GM18868 (cell line): ENCODE results near the gene AHNAK2.
A peak's percentile ranks its signal among the peaks of the same experiment; 100 is the strongest.
"Not testable (repeated sequence)": the region's sequence is repeated elsewhere in the genome, so short reads cannot be mapped to it uniquely, and the experiment has no call there.

Experiments
- ATAC-seq: cut with Tn5 transposase; IDR thresholded peaks from one replicate; pipeline ENCODE4 v1.9.1; 2021; ENCODE audit warnings: mild to moderate bottlenecking, moderate library complexity; ENCODE audit not compliant: unreplicated experiment

AHNAK2 gene

DNA sequence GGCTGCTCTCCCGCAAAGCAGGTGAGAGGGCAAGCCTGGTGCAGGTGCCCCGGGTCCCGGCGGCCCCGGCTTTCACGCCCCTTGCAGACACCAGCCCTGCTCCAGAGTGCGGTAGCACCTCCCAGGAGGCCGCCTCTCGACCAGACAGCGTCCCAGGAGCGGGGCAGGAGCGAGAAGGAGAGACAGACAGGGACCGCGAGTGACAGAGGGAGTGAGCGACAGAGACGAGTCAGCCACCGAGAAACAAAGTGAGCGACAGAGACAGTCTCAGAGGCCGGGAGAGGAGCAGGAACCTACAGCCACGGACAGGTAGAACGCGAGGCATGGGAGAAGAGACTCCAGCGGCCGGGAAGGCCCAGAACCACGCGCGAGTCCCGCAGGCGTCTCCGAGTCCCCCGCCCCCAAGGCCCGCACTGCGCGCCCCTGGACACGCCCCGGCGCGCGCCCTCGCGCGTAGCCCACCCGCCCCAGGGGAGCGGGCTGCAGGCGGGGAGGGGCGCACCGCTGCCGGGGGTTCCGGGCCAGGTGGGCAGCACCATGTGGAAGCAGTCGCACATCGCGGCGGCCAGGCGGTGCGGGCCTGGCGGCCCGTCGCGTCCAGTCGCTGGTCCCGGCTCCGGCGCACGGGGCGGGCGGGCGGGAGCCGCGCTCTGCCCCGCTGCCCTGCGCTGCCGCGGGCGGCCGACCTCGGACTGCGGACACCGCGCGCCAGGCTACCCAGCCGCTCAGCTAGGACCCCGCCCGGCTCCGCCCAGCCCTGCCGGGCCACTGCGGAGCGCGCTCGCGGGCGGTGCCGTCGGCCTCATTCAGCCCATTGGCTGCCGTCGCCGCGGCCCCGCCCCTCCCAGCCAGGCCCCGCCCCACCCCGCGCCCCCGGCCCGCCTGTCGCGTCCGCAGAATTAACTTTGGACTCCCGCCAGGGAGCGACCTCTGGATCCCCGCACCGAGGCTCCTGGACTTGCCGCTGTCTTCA is at the start of gene AHNAK2:
TSS of gene AHNAK2 (minus strand) at position 694 of the 973 bp plus-strand sequence. CDS start at position 557, 137 bp downstream.
- no peak for ATAC-seq

DNA sequence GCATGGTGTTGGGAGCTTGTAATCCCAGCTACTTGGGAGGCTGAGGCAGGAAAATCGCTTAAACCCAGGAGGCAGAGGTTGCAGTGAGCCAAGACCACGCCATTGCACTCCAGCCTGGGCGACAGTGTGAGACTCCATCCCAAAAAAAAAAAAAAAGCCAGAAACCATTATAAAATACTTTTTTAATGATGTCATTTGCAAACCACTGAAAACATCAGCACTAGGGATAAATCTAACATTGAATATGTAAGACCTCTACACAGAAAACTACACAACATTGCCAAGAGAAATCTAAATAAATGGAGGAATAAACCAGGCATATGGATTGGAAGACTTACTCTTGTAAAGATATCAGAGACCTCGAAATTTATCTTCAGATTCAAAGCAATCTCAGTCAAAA is 49.5 kb upstream of the AHNAK2 start:
- ATAC-seq, result not testable (repeated sequence)

DNA sequence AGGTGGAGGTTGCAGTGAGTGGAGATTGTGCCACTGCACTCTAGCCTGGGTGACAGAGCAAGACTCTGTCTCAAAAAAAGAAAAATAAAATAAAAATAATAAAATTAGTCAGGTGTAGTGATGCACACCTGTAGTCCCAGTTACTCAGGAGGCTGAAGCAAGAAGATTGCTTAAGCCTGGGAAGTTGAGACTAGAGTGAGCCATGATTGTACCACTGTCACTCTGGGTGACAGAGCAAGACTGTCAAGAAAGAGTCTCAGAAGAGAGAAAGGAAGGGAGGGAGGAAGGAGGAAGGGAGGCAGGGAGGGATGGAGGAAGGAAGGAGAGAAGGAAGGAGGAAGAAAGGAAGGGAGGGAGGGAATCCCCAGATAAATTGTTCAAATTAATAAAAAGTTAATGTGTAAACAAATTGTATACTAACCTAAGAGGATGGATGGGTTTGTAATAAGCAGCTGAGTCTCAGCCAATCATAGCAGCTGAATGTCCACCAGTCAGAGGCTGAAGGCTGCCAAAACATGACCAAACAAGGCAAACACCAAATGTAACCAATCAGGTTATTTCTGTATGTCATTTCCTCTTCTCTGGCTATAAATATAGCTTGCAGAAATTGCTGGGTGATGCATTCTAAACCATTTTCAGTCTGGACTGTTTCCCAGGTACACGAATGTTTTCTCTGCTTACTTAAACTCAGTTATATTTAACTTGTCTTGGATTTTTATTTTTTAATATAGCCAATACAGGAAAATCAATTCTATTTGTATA is 48.8 kb upstream of the AHNAK2 start:
- no peak for ATAC-seq

DNA sequence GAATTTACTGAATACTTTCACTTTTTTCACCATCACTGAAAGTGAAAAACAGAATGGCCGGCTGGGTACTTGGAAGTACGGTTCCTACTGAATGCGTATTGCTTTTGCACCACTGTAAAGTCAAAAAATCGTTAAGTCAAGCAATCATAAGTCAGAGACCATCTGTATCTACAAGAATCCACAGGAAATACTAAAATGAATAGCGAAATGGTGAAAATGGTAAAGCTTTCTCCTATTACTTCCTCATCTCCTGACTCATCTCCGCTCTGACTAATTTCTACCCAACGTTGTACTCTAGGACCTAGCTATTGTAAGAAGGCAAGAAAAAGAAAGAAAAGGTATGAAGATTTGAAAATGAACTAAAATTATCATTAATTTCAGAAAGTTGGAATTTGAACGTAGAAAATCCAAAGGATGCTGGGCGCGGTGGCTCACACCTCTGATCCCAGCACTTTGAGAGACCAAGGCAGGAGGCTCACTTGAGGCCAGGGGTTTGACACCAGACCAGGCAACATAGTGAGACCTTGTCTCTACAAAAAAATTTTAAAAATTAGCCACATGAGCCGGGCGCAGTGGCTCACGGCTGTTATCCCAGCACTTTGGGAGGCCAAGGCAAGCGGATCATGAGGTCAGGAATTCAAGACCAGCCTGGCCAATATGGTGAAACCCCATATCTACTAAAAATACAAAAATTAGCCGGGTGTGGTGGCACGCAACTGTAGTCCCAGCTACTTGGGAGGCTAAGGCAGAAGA is 48.0 kb upstream of the AHNAK2 start:
- ATAC-seq, result no peak

DNA sequence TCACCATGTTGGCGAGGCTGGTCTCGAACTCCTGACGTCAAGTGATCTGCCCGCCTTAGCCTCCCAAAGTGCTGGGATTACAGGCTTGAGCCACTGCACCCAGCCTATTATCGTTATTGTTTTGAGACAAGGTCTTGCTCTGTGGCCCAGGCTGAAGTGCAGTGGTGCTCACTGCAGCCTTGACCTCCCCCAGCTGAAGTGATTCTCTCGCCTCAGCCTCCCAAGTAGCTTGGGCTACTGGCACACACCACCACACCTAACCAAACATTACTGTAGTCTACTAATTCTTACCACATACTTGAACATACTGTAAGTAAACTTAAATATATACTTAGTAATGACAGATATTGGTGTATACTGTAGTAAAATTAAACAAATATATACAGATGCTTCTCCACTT is 47.3 kb upstream of the AHNAK2 start:
- no peak for ATAC-seq

DNA sequence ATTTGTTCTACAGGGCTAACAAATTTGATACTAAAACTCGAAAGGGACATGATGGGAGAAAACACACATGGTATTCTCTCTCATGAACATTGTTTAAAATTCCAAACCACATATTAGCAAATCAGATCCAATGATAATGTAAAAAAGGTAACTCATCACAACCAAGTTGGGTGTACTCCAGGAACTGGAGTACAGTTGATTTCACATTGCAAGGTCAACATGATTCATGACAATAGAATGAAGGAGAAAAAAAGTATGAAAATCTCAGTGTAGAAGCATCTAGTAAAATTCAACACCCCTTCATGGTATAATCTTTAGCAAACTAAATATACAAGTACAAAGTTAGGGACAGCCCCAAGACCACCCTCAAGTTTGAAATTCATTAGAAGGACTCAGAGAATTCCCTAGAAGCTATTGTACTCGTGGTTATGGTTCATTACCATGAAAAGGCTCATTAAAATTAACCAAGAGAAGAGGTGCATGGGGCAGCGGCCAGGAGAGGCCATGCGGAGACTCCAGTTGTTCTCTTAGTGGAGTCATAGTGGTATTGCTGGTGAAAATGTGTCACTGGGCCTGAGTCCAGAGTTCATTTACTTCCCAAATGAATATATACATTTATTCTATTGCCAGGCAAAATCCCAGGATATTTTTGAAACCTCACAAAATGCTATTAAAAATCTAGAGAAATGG is 45.8 kb upstream of the AHNAK2 start:
- ATAC-seq, result no peak

DNA sequence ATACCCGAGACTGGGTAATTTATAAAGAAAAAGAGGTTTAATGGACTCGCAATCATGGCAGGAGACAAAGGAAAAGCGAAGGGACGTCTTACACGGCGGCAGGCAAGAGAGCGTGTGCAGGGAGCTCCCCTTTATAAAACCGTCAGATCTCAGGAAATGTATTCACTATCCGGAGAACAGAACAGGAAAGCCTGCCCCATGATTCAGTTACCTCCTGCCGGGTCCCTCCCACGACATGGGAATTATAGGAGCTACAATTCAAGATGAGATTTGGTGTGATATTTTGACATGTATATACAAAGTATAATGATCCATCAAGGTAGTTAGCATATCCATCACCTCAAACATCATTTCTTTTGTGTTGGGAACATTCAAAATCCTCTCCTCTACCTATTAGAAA is 45.0 kb upstream of the AHNAK2 start:
- no peak for ATAC-seq

DNA sequence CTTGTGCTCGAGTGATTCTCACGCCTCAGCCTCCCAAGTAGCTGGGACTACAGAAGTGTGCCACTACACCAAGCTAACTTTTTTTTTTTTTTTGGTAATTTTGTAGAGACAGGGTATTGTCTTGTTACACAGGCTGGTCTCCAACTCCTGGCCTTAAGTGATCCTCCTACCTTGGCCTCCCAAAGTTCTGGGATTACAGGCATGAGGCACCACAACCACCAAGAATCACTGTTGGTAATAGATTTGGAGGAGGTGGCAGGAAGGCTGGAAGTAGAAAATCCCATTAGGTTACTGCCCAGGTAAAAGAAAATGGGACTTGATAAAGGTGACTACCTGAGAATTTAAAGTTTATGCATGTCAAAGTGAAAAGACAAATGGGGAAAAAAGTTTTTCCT is 44.1 kb upstream of the AHNAK2 start:
- no peak for ATAC-seq

DNA sequence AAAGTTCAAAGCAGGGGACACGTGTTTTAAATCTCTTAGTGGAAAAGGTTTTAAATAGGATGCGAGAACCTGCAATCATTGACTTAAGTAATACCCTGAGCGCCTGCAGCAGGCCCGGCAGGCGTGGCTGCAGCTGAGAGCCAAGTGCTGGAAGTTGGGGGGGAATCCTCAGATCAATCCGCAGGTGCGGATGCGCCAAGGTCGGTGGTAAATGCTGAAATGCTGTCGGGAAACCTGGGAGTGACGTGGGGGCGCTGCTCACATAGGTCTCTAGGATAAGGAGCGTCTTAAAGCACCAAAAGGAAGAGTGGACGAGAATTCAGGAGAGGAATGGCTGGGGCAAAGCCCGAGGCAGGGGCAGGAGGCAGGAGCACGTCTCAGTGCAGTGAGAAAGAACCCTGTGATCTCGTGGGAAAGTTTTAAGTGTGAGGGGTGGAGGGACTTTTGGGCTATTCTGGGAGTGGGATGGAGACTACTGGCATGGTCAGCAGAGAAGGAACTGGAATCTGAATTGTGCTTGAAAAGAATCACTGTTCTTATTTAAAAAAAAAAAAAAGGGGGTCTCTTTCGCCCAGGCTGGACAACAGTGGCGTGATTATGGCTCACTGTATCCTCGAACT is 43.6 kb upstream of the AHNAK2 start:
- ATAC-seq, result no peak

DNA sequence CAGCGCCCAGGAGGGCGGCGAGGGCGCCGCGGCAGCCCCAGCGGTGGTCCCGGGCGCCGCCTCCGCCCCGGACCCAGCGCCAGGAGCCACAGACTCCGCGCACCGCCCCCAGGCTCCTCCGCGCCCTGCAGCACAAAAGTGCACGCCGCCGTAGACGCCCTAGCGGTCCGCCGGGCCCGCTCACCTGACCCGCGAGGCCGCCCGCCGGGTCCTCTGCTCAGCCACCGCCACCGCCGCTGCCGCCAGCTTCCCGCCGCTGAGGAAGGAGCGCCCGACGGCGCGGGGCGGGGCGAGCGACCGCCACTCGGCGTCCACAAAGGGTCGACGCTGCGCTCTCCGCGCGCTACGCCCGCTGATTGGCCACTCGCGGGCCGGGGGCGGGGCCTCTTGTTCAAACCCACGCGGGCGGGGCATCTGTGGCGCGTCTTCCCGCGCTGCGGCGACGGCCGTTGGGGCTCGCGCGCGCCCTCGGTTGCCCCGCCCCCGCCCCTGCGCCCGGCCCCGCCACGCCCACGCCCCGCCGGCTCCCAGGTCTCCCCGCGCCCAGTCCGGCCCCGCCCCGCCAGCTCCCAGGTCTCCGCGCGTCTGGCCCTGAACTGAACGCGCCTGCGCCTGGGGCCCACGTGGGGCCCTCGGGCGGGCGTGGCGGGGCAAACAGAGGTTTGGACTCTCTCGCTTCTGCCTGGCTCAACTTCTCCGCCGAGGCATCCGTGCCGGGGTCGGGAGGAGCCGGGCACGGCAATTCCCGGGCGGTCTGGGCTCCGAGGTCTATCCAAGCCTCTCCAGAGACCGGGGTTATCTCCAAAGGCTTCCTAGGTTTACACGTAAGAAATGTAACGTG is 42.9 kb upstream of the AHNAK2 start, which contains the start of gene CDCA4:
TSS of gene CDCA4 (minus strand) at position 269 of the 841 bp plus-strand sequence. CDS start 9,154 bp downstream, outside the sequence.
- ATAC-seq, result peak; percentile 74

DNA sequence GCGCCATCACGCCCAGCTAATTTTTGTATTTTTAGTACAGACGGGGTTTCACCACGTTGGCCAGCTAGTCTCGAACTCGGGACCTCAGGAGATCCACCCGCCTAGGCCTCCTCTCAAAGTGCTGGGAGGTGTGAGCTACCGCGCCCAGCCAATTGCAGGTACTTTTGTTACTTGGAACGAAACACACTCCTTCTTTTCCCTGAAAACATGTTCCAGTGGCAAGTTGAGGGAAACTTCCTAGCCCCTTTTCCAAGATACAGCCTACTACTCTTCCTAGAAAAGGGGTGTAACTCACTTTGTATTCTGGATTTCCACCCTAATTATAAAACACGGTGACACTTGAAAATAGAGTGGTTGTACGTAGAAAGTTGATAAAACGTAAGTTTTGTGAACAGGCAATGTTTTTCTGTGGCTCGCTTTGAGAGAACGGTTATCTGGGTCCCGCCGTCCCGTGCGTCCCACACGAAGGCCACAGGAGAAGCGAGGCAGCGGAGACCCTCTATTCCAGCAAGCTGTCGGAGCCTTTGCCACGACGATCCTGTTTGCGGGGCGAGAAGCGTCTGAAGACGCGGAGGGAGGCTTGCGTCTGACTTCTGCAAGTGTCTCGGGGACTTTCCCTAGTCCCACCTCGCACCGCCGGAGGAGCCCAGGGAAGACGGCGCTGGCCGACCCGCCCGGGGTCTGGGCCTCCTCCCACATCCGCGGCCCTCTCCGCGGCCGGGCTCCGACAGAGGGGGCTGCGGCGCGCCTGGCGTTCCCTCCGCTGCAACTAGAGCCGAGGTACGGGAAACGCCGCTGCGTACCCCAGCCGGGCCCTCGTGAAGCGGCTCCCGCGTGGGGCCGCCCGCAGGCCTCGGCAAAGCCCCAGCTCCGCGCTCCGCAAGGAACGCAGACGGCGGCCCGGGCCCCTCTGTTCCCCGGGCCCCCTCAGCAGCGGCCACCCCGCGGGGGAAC is 42.0 kb upstream of the AHNAK2 start:
- peak; percentile 19 for ATAC-seq

DNA sequence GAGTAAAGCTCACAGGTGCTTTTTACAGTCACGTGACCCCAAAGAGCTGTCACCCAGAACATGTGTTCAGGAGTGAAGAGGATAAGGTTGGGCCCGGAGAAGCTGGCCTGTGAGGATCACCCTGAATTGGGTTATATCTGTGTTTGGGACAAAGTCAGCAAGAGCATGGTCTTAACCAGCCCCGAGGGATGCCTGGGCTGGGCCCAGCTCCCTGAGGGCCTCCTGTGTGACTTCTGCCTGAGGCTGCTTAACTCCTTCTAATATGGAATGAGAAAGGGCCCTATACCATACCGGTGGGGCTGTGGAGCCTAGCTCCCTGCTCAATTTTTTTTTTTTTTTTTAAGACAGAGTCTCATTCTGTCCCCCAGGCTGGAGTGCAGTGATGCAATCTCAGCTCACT is 40.2 kb upstream of the AHNAK2 start:
- no peak for ATAC-seq

DNA sequence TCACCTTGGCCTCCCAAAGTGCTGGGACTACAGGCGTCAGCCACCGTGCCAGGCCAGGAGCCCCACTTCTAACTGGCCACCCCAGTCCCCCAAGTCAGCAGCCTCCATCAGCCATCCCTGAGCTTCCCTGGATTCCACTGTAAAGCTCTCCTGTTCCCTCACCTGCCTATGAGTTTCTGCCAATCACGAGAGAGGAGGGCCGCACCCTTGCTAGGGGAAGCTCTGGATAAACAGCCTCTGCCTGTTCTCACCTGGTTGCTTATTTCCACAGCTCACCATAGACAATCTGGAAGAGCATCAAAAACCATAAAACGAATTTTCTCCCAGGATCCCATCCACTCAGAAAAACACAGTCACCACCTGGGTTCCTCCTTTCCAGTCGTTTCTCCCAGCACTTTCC is 37.7 kb upstream of the AHNAK2 start:
- ATAC-seq, result no peak

DNA sequence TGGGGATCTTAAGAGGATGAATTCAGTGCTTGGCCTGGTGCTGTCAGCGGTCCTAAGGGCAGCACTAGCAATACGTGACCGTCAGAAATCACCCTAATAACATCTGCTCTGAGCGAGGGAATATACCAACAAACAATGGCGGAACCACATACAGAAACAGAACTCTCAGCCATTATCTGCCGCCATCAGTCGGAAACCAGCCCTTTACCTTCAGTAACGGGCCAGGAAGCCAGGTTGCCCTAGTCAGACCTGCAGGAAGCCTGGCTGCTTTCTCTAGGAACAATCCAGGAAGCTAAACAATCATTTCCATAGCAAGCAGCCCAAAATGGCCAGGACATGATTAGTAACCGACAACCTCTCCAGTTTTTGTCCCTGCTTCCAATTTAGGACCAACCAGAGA is 37.1 kb upstream of the AHNAK2 start:
- ATAC-seq, result no peak

DNA sequence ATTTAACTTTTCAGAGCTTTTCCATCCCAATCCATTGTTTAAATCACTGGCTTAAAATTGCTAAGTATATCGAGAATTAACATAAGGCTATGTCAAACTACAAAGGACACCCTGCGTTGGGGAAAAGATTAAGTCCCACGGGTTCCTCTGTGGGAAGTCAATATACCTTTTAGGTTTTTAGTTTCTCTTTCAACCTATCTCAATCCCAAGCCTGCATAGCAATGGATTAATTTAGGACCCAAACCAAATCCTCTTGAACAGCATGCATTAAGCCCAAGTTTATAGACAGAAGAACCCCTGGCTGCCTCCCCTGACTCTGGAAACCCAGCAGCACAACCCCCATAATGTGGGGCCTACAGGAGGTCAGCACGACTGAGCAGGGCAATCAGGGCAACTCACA is 36.5 kb upstream of the AHNAK2 start:
- no peak for ATAC-seq

DNA sequence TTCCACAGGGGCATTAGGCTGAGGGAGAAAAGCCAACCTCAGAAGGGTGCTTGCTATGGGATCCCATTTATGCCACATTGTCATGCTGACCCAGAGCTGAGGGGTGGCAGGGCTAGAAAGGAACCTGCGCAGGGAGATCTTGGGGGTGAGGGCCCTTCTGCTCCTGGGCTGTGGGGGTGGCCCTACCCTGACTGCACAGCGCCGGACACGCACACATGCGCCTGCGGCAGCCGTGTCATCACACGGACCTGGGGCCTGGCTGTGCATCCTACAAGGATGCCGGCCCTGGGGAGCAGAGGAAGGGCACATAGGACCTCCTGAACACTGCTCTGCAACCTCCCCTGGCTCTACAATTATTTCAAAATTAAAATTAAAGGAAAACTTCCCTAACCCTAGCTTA is 35.9 kb upstream of the AHNAK2 start:
- ATAC-seq, result no peak

DNA sequence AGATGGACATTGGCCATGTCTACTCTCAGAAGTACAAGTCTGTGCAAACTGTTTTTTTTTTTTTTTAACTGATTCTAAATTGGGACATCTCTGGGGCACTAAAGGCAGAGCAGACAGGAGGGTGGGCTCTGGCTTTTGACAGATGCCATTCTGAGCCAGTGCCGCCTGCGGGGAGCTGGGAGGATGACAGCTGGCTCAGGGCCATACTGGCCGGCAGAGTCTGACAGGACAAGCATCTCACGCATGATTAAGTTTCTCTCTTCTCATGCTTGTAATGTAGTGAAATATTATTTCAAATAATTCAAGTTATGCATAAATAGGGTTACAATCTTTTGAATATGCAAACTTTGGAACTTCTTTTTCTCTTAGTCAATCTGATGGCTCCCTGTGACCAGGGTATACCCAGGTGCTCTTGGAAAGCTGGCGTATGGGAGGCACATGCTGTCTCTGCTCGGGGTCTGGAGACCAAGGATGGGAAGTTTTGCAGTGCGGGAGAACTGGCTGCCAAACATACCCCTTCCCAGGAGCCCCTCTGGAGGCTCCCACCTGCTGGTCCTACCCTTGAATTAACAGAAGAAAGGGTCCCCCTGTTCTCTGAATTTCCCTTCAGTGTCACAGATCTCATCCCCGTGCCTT is 35.1 kb upstream of the AHNAK2 start:
- ATAC-seq, result no peak
